ENCODE measurements around the gene ITGB7. TPM values are rescaled to one million over a fixed set of nuclear protein-coding genes. Genes with fewer than 3 reads are reported as not detected.

The ITGB7 gene
- total RNA-seq, 1 donor from 2014 or later, result 1.3 TPM

DNA sequence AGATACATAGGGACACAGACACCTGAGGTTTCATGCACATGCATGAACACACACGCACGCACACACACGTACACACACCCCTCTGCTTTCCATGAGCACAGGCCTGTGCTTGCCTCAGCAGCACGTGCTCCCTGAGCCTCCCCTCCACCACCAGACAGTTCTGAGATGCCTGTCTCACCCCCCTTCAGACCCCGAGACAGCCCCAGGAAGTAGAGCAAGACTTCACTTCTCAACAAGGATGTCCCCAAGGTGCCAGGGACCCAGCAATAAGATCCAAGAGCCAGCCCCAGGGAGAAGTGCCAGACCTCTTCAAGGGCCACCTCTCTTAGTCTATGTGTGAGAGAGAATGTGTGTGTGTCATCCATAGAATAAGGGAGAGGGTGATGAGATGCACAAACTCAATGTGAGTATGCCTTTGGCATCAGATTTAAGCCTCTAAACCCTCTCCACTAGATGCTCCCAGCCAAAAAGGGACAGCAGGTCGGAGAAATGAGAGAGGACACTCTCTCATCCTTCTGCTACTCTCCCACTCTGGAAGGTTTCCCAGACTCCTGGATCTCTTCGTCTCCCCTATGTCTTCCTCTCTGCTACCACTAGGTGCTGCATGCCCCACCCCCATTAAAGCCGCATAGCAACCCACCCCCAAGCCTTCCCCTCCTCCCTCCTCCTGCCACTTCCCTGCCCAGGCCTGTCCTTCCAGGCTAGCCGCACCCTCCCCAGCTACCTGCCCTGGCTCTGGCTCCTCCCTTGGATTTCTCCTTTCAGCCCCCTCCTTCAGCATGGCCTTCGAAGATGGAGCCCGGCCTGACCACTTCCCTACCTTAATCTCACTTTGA lies 17.2 kb upstream of the ITGB7 start:
- H3K27ac ChIP-seq (ENCODE audit: low read depth, low read length), result no peak overlapping the region
- DNase-seq (ENCODE audit: low read depth) (no peak), FAIRE-seq (no peak)
- H2AFZ ChIP-seq (ENCODE audit: low read depth, low read length), result no peak overlapping the region
- H3K9ac ChIP-seq (ENCODE audit: low read length), result peak overlapping the region; percentile 29
- peak overlapping the region; percentile 82 for H3K27ac Mint-ChIP-seq (ENCODE audit: unreplicated experiment)
- peak overlapping the region; percentile 63 for H3K4me3 Mint-ChIP-seq (ENCODE audit: unreplicated experiment)
- peak overlapping the region; percentile 60 for H3K4me2 ChIP-seq (ENCODE audit: low read length)
- no peaks in the 10 kb centered on the region for H3K27me3 ChIP-seq (ENCODE audit: insufficient read depth, low read length)
- H4K20me1 ChIP-seq (ENCODE audit: insufficient read depth, low read length), result peaks cover 3% of the 10 kb centered on the region
- H3K4me1 Mint-ChIP-seq (ENCODE audit: low read depth, unreplicated experiment), result peaks cover 37% of the 10 kb centered on the region
- peaks cover 39% of the 10 kb centered on the region for H3K4me1 ChIP-seq (ENCODE audit: insufficient read depth, low read length)
- no peaks in the 10 kb centered on the region for H3K9me3 Mint-ChIP-seq (ENCODE audit: unreplicated experiment)
- peaks cover 7% of the 10 kb centered on the region for H3K36me3 Mint-ChIP-seq (ENCODE audit: low read depth, unreplicated experiment)
- H3K36me3 ChIP-seq (ENCODE audit: insufficient read depth, low read length), result no peaks in the 10 kb centered on the region
- TF ChIP-seq, protein P1, sequence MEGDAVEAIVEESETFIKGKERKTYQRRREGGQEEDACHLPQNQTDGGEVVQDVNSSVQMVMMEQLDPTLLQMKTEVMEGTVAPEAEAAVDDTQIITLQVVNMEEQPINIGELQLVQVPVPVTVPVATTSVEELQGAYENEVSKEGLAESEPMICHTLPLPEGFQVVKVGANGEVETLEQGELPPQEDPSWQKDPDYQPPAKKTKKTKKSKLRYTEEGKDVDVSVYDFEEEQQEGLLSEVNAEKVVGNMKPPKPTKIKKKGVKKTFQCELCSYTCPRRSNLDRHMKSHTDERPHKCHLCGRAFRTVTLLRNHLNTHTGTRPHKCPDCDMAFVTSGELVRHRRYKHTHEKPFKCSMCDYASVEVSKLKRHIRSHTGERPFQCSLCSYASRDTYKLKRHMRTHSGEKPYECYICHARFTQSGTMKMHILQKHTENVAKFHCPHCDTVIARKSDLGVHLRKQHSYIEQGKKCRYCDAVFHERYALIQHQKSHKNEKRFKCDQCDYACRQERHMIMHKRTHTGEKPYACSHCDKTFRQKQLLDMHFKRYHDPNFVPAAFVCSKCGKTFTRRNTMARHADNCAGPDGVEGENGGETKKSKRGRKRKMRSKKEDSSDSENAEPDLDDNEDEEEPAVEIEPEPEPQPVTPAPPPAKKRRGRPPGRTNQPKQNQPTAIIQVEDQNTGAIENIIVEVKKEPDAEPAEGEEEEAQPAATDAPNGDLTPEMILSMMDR (IDR thresholded peaks at IDR 0.05; ENCODE audit: insufficient read depth, low read depth, low read length), result peak; percentile 20
- no peak for TF ChIP-seq EZH2 (IDR thresholded peaks at IDR 0.05; ENCODE audit: insufficient read depth, low read length)
- H3K27me3 Mint-ChIP-seq (ENCODE audit: low read depth, unreplicated experiment), result peaks cover 2% of the 10 kb centered on the region
- no peak overlapping the region for H3K4me3 ChIP-seq (ENCODE audit: insufficient read depth, low read depth, low read length)
- peaks cover 3% of the 10 kb centered on the region for H3K79me2 ChIP-seq (ENCODE audit: insufficient read depth, low read length)
- no peaks in the 10 kb centered on the region for H3K9me3 ChIP-seq (ENCODE audit: insufficient read depth, low read depth, low read length)

DNA sequence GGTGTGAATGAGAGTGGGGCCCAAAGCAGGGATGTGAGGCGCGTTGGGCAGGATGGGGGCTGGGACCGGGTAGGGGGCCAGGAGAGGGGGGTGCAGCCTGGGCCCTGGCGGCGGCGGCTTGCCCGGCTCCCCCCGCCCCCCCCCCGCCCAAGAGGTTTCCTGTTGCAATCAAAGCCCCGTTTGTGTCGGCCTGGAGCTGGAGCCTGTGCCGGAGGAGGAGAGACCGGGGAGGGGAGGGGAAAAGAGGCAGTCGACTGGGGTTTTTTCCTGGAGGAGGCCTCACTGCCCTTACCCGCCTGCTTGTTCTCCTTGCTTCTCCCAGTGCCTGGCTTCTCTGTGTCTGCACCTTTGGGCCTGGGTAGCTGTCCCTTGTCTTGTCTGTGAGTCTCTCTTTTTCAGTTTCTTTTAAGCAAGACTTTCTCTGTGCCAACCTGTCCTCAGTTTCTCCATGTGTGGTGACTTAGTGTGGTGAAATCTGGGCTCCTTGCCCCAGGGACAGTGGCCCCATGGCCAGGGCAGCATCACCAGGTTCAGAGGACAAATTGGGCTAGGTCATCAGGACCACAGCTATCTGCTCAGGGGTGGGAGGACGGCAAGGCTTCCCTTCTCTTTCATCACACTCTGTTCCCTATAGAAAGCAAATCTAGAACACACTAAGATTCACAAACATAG lies 16.5 kb upstream of the ITGB7 start:
- Histone ChIP-seq H3K36me3 (ENCODE audit: insufficient read depth, low read length) (no peaks in the 10 kb centered on the region), H3K27ac (ENCODE audit: low read depth, low read length) (no peak overlapping the region), H3K9me3 (ENCODE audit: insufficient read depth, low read depth, low read length) (no peaks in the 10 kb centered on the region), H3K27me3 (ENCODE audit: insufficient read depth, low read length) (no peaks in the 10 kb centered on the region), H3K9ac (ENCODE audit: low read length) (peak overlapping the region; percentile 40), H3K4me1 (ENCODE audit: insufficient read depth, low read length) (peaks cover 44% of the 10 kb centered on the region), H3K4me3 (ENCODE audit: insufficient read depth, low read depth, low read length) (no peak overlapping the region), H2AFZ (ENCODE audit: low read depth, low read length) (peak overlapping the region; percentile 59), H3K79me2 (ENCODE audit: insufficient read depth, low read length) (peaks cover 8% of the 10 kb centered on the region), H4K20me1 (ENCODE audit: insufficient read depth, low read length) (peaks cover 5% of the 10 kb centered on the region), H3K4me2 (ENCODE audit: low read length) (peak overlapping the region; percentile 100)
- no peaks in the 10 kb centered on the region for H3K9me3 Mint-ChIP-seq (ENCODE audit: unreplicated experiment)
- H3K27ac Mint-ChIP-seq (ENCODE audit: unreplicated experiment), result peak overlapping the region; percentile 82
- TF ChIP-seq, protein P1 (IDR thresholded peaks at IDR 0.05; ENCODE audit: insufficient read depth, low read depth, low read length), result no peak
- no peak for TF ChIP-seq EZH2 (IDR thresholded peaks at IDR 0.05; ENCODE audit: insufficient read depth, low read length)
- peaks cover 37% of the 10 kb centered on the region for H3K4me1 Mint-ChIP-seq (ENCODE audit: low read depth, unreplicated experiment)
- H3K4me3 Mint-ChIP-seq (ENCODE audit: unreplicated experiment), result no peak overlapping the region
- peak; percentile 45 for DNase-seq (ENCODE audit: low read depth)
- peaks cover 7% of the 10 kb centered on the region for H3K36me3 Mint-ChIP-seq (ENCODE audit: low read depth, unreplicated experiment)
- FAIRE-seq, result no peak
- no peaks in the 10 kb centered on the region for H3K27me3 Mint-ChIP-seq (ENCODE audit: low read depth, unreplicated experiment)

All from astrocyte (in vitro differentiated cells and primary cell).